K562 (cell line): Measurements from ENCODE around the gene ZNF689. TPM values are rescaled to one million over a fixed set of nuclear protein-coding genes. Genes with fewer than 3 reads are reported as not detected.

ENCODE experiments used
- ATAC-seq: fragments of 200-7000 bp; cut with Tn5 transposase; 3 replicates; pipeline ENCODE4 v1.9.1; 2020; ENCODE audit warnings: moderate library complexity
- BruUV-seq: library from RNA; stranded (reverse); fragments of 400-500 nt; replicated peaks from 2 replicates; lab custom pipeline; 2021; lab: Mats Ljungman, UMichigan
- CTCF ChIA-PET: fragments of 300-600 bp; formaldehyde crosslinking; extraction: SDS; loops from one replicate; lab custom pipeline; 2021; ENCODE audit warnings: low intra/inter-chr PET ratio; lab: Yijun Ruan, JAX
- POLR2A ChIA-PET: fragments of 300-600, 350-650 bp; sonication (Branson Sonifier 250); formaldehyde crosslinking; extraction: SDS; loops from one replicate; lab custom pipeline; 2021; ENCODE audit warnings: antibody characterized with exemption, inconsistent platforms; lab: Yijun Ruan, JAX
- DNase-seq, 4 experiments: peaks; one replicate each; pipeline versions ENCODE4 v3.0.0 to v3.0.0-alpha.2; 2011 to 2018; ENCODE audit warnings: low spot score in 3 of 4, mixed read lengths in 3 of 4; ENCODE audit errors: extremely low read depth in 1 of 4
- FAIRE-seq: peaks from 2 replicates; lab custom pipeline; 2011; peaks lifted over from hg19 to GRCh38; lab: Jason Lieb, UNC
- H2AFZ ChIP-seq: 2 replicates; pipeline ENCODE4 v1.6.0; 2011; ENCODE audit warnings: low read depth, low read length, control low read depth, inconsistent platforms
- H3K27ac ChIP-seq: fragments of 200-600 bp; 3 replicates; pipeline ENCODE4 v1.8.0; 2011; ENCODE audit warnings: low read depth, mild to moderate bottlenecking, control low read depth, inconsistent platforms, low read length, moderate library complexity, mixed read lengths; ENCODE audit errors: extremely low read depth
- H3K27me3 ChIP-seq, 2 experiments: fragments of 300-600 bp in 1 of 2; 2 replicates in 1 of 2; 3 replicates in 1 of 2; pipeline versions ENCODE4 v1.6.0 to v1.8.0; 2011; ENCODE audit warnings: inconsistent platforms in 2 of 2, low read length in 2 of 2, mild to moderate bottlenecking in 1 of 2, mixed read lengths in 1 of 2, moderate library complexity in 1 of 2; ENCODE audit not compliant: control insufficient read depth in 2 of 2, insufficient read depth in 2 of 2
- H3K36me3 ChIP-seq: fragments of 300-600 bp; 3 replicates; pipeline ENCODE4 v1.8.0; 2011; ENCODE audit warnings: mild to moderate bottlenecking, low read length, inconsistent platforms; ENCODE audit not compliant: control insufficient read depth, insufficient read depth
- H3K4me1 ChIP-seq, 2 experiments: fragments of 200-600 bp in 1 of 2; replicated peaks in 1 of 2; 2 replicates in 1 of 2; 3 replicates in 1 of 2; pipeline versions ENCODE4 v1.5.1 to v1.8.0; 2011; ENCODE audit warnings: inconsistent platforms in 2 of 2, low read length in 2 of 2, mild to moderate bottlenecking in 1 of 2, mixed read lengths in 1 of 2, moderate library complexity in 1 of 2; ENCODE audit not compliant: control insufficient read depth in 2 of 2, insufficient read depth in 2 of 2
- H3K4me2 ChIP-seq: 2 replicates; pipeline ENCODE4 v1.6.1; 2011; ENCODE audit warnings: low read length, control low read depth, inconsistent platforms, mixed read lengths; ENCODE audit not compliant: insufficient read depth
- H3K4me3 ChIP-seq: fragments of 200-600 bp; sonication (generic), shearing (Covaris generic); 2 replicates; pipeline ENCODE4 v1.5.1; 2016; ENCODE audit warnings: control low read depth, inconsistent platforms
- H3K79me2 ChIP-seq: fragments of 200-600 bp; 3 replicates; pipeline ENCODE4 v1.8.0; 2011; ENCODE audit warnings: low read length, inconsistent platforms; ENCODE audit not compliant: control insufficient read depth, insufficient read depth
- H3K9ac ChIP-seq, 2 experiments: 2 replicates each; pipeline versions ENCODE4 v1.6.0 to v1.6.1; 2011; ENCODE audit warnings: low read depth in 2 of 2, low read length in 2 of 2, control low read depth in 1 of 2, inconsistent platforms in 1 of 2, mild to moderate bottlenecking in 1 of 2, mixed read lengths in 1 of 2; ENCODE audit not compliant: insufficient read depth in 1 of 2
- H3K9me1 ChIP-seq: one replicate; pipeline ENCODE4 v1.6.0; 2011; ENCODE audit warnings: inconsistent platforms, mild to moderate bottlenecking, low read length, moderate library complexity; ENCODE audit not compliant: control insufficient read depth, insufficient read depth
- H3K9me3 ChIP-seq: replicated peaks from 2 replicates; pipeline ENCODE4 v1.5.1; 2011; ENCODE audit warnings: low read depth, low read length, inconsistent platforms; ENCODE audit not compliant: control insufficient read depth, insufficient read depth
- H4K20me1 ChIP-seq: replicated peaks from 2 replicates; pipeline ENCODE4 v1.6.1; 2011; ENCODE audit warnings: low read length, inconsistent platforms, mixed read lengths; ENCODE audit not compliant: control insufficient read depth, insufficient read depth
- CBFA2T3 ChIP-seq: fragments of 450-650 bp; IDR thresholded peaks from 2 replicates; pipeline ENCODE4 v1.6.1; 2017
- CCAR2 ChIP-seq: fragments of 200-400 bp; formaldehyde crosslinking; IDR thresholded peaks from 2 replicates; pipeline ENCODE4 v1.6.1; 2017; ENCODE audit warnings: mild to moderate bottlenecking, low read depth, low read length
- CHD1 ChIP-seq: fragments of 200-600 bp; sonication (generic); IDR thresholded peaks from one replicate; pipeline ENCODE4 v1.6.1; 2012; ENCODE audit warnings: mild to moderate bottlenecking, moderate library complexity, low read length, inconsistent platforms
- LCOR ChIP-seq: sonication (generic); formaldehyde crosslinking; IDR thresholded peaks from 2 replicates; pipeline ENCODE4 v1.8.0; 2022; ENCODE audit warnings: mild to moderate bottlenecking, missing genetic modification reagents
- NR1H2 ChIP-seq: sonication (generic); formaldehyde crosslinking; IDR thresholded peaks from 2 replicates; pipeline ENCODE4 v1.4.0; 2020; ENCODE audit warnings: mild to moderate bottlenecking, missing genetic modification reagents
- NRF1 ChIP-seq, 2 experiments: fragments of 450-650 bp; IDR thresholded peaks in 1 of 2; conservative IDR thresholded peaks in 1 of 2; 2 replicates each; pipeline ENCODE4 v1.6.1; 2014; ENCODE audit warnings: mild to moderate bottlenecking in 2 of 2
- RAD51 ChIP-seq: fragments of 450-650 bp; IDR thresholded peaks from 2 replicates; pipeline ENCODE4 v1.7.1; 2016; ENCODE audit warnings: low read depth, mild to moderate bottlenecking, borderline replicate concordance
- RNF2 ChIP-seq: sonication (generic); IDR thresholded peaks from 2 replicates; pipeline ENCODE4 v1.6.1; 2016
- SMARCA4 ChIP-seq: fragments of 450-650 bp; IDR thresholded peaks from 2 replicates; pipeline ENCODE4 v1.6.1; 2016
- TEAD4 ChIP-seq, 2 experiments: sonication (generic) in 1 of 2; formaldehyde crosslinking in 1 of 2; IDR thresholded peaks; 2 replicates each; pipeline versions ENCODE4 v1.6.1 to v1.8.0; 2012 to 2022; ENCODE audit warnings: borderline replicate concordance in 1 of 2, inconsistent platforms in 1 of 2, low read length in 1 of 2, mild to moderate bottlenecking in 1 of 2, missing genetic modification reagents in 1 of 2
- YBX1 ChIP-seq: fragments of 450-650 bp; IDR thresholded peaks from 2 replicates; pipeline ENCODE4 v1.7.1; 2016; ENCODE audit warnings: mild to moderate bottlenecking
- ZNF12 ChIP-seq: sonication (generic); formaldehyde crosslinking; IDR thresholded peaks from 2 replicates; pipeline ENCODE4 v1.4.0; 2020; ENCODE audit warnings: mild to moderate bottlenecking, missing genetic modification reagents
- WGBS: fragments of 100-300 bp; shearing (Covaris generic); methylation state at CpG from one replicate; pipeline ENCODE4 v1.1.6; 2016; ENCODE audit warnings: low coverage, mixed read lengths; ENCODE audit not compliant: insufficient coverage; ENCODE audit errors: missing lambda C conversion rate; 5-methylcytosine and 5-hydroxymethylcytosine counted together
- in situ Hi-C: fragments of 300-500 bp; cut with MboI; formaldehyde crosslinking; loops from 4 replicates; pipeline ENCODE4 v1.15.0; 2018; ENCODE audit warnings: inconsistent platforms, mixed read lengths
- intact Hi-C: fragments of 100-400 bp; cut with micrococcal nuclease; formaldehyde crosslinking; loops from 2 replicates; pipeline ENCODE4 v1.14.2; 2022
- polyA plus RNA-seq, 8 experiments: library from polyadenylated mRNA; depleted of rRNA in 4 of 8; stranded (reverse) in 5 of 8; unstranded in 3 of 8; fragments of >200 nt; fragmentation: Nextera tagmentation in 2 of 8; fragmentation: Illumina TruSeq in 1 of 8; extraction: Ambion mirVana in 2 of 8; extraction: Trizol in 1 of 8; gene quantifications; 2 replicates each; pipeline versions ENCODE4 v1.2.1 to v1.2.3, GENCODE V29; 2011 to 2014; ENCODE audit warnings: inconsistent platforms in 1 of 8, missing spikeins in 1 of 8
- total RNA-seq, 7 experiments: library from RNA; depleted of rRNA in 6 of 7; stranded (reverse); fragments of >200 nt in 6 of 7; fragmentation: Illumina TruSeq in 2 of 7; extraction: Trizol in 2 of 7; gene quantifications; 2 replicates each; pipeline versions ENCODE4 v1.2.1 to v1.2.3, GENCODE V29; 2011 to 2021; ENCODE audit warnings: low replicate concordance in 1 of 7

Gene ZNF689
- total and polyA plus RNA-seq, 9 of the 15 experiments (the other 6 are each of a cell fraction or from before 2014, with no cell fraction given) = 5.4 to 15.4 (median 10.8) TPM

- peaks cover 9 to 18% of the 10 kb centered on the region in 2 experiments for H3K4me1 ChIP-seq
- intact Hi-C loops = no loop called here
- in situ Hi-C loops = no loop called here
Observed at GRCh38 chr16:30565984-30566383, 44.2 kb downstream of the ZNF689 start.

GRCh38 chr16:30565526-30565925 lies 44.7 kb downstream of the ZNF689 start:
- H3K4me1 ChIP-seq = peaks cover 6 to 16% of the 10 kb centered on the region in 2 experiments
- H2AFZ ChIP-seq = no peak overlapping the region
- FAIRE-seq (no peak), DNase-seq (no peak), ATAC-seq (peak; percentile 49; the same call in 2 of the 3 replicates)
- CTCF ChIA-PET = no interaction called here
- H3K27ac ChIP-seq = no peak overlapping the region
- H3K4me2 ChIP-seq = no peak overlapping the region
- H4K20me1 ChIP-seq = no peaks in the 10 kb centered on the region
- 10% methylated on average over 3 of the region's 7 CpGs for WGBS
- BruUV-seq = no TSS peak
- intact Hi-C loops = no loop called here
- H3K4me3 ChIP-seq = no peak overlapping the region
- no peaks in the 10 kb centered on the region for H3K9me3 ChIP-seq
- TF ChIP-seq LCOR (no peak), CBFA2T3 (peak; percentile 46)
- H3K36me3 ChIP-seq = no peaks in the 10 kb centered on the region
- in situ Hi-C loops = no loop called here
- no peaks in the 10 kb centered on the region for H3K9me1 ChIP-seq
- POLR2A ChIA-PET = interaction anchor here (0.9 to 1.7 kb wide), 7 partner anchors 8 to 136 kb away, joined by 3 to 9 read pairs (median 5); partner anchors contain the start of genes DCTPP1, ZNF747, ZNF764 and ZNF785
- no peaks in the 10 kb centered on the region for H3K79me2 ChIP-seq
- H3K9ac ChIP-seq = no peak overlapping the region
- H3K27me3 ChIP-seq = no peaks in the 10 kb centered on the region

More at GRCh38 chr16:30565984-30566383, 44.2 kb downstream of the ZNF689 start:
- ChIA-PET POLR2A (interaction anchor here (0.8 to 1.7 kb wide), 7 partner anchors 8 to 136 kb away, joined by 3 to 9 read pairs (median 5); partner anchors contain the start of genes DCTPP1, ZNF689, ZNF747 and ZNF764), CTCF (no interaction called here)
- no peak for TF ChIP-seq SMARCA4
- TF ChIP-seq RNF2 = no peak
- TF ChIP-seq RAD51 = no peak
- TF ChIP-seq CHD1 = no peak
- TF ChIP-seq TEAD4 (IDR thresholded peaks at IDR 0.05; ENCODE audit: low read length) = no peak
- TF ChIP-seq TEAD4 (CRISPR knock-in tag; IDR thresholded peaks at IDR 0.05; ENCODE audit: borderline replicate concordance) = no peak
- no peak for TF ChIP-seq YBX1
- TF ChIP-seq NR1H2 = no peak
- no peak for TF ChIP-seq NRF1 (conservative IDR thresholded peaks at IDR 0.05 in 1 of 2, IDR thresholded peaks at IDR 0.05 in 1 of 2)
- TF ChIP-seq CCAR2 = no peak
- no peak for TF ChIP-seq ZNF12 (CRISPR knock-in tag)
- H3K27ac ChIP-seq = no peak overlapping the region
- no peaks in the 10 kb centered on the region for H4K20me1 ChIP-seq
- FAIRE-seq (no peak), DNase-seq (no peak), ATAC-seq (no peak; the same call in 2 of the 3 replicates)
- H2AFZ ChIP-seq = no peak overlapping the region
- H3K9ac ChIP-seq = peak overlapping the region in 1 of 2 experiments; percentile 61; a peak in 1 of 4 replicates
- H3K79me2 ChIP-seq = peaks cover 2% of the 10 kb centered on the region; the same call in 1 of the 3 replicates
- H3K9me3 ChIP-seq = no peaks in the 10 kb centered on the region
- H3K4me3 ChIP-seq = no peak overlapping the region
- no peaks in the 10 kb centered on the region for H3K36me3 ChIP-seq
- H3K27me3 ChIP-seq = no peaks in the 10 kb centered on the region
- WGBS = 46% methylated on average over 8 of the region's 8 CpGs
- H3K4me2 ChIP-seq = no peak overlapping the region
- H3K9me1 ChIP-seq = no peaks in the 10 kb centered on the region
- no TSS peak for BruUV-seq
